HPDE6-E6E7 (cell line): Measurements from ENCODE around the gene DIP2B.
"Not testable (repeated sequence)": the region's sequence is repeated elsewhere in the genome, so short reads cannot be mapped to it uniquely, and the experiment has no call there.

ENCODE experiments used
- DNase-seq: peaks from one replicate; pipeline ENCODE4 v3.0.0; 2011; ENCODE audit warnings: missing footprints; ENCODE audit errors: extremely low spot score

The DIP2B gene

GRCh38 chr12:50518090-50518489 lies 13.3 kb downstream of the DIP2B start:
- DNase-seq: no peak

GRCh38 chr12:50519353-50519752 lies 14.6 kb downstream of the DIP2B start:
- DNase-seq: no peak

GRCh38 chr12:50520416-50521207 lies 15.8 kb downstream of the DIP2B start:
- no peak for DNase-seq

- not testable (repeated sequence) for DNase-seq
These were observed 17.0 kb downstream of the DIP2B start for GRCh38 chr12:50521781-50522180.

- no peak for DNase-seq
These were observed 19.0 kb downstream of the DIP2B start for GRCh38 chr12:50523772-50524171.

- no peak for DNase-seq
These were observed 19.8 kb downstream of the DIP2B start for GRCh38 chr12:50524621-50525020.

- no peak for DNase-seq
These were observed 20.6 kb downstream of the DIP2B start for GRCh38 chr12:50525422-50525821.

- no peak for DNase-seq
These were observed 22.6 kb downstream of the DIP2B start for GRCh38 chr12:50527359-50527726.

- no peak for DNase-seq
These were observed 24.0 kb downstream of the DIP2B start for GRCh38 chr12:50528800-50529199.

GRCh38 chr12:50529345-50529744 lies 24.6 kb downstream of the DIP2B start:
- DNase-seq: no peak

- DNase-seq: no peak
These were observed 25.7 kb downstream of the DIP2B start for GRCh38 chr12:50530532-50530931.

- no peak for DNase-seq
These were observed 28.4 kb downstream of the DIP2B start for GRCh38 chr12:50533203-50533584.

- DNase-seq: no peak
These were observed 29.2 kb downstream of the DIP2B start for GRCh38 chr12:50533971-50534370.

- DNase-seq: no peak
These were observed 32.2 kb downstream of the DIP2B start for GRCh38 chr12:50536831-50537537.

- DNase-seq: peak; percentile 60
These were observed 32.7 kb downstream of the DIP2B start for GRCh38 chr12:50537538-50537919.

- no peak for DNase-seq
These were observed 33.4 kb downstream of the DIP2B start for GRCh38 chr12:50538182-50538581.

- DNase-seq: no peak
These were observed 36.4 kb downstream of the DIP2B start for GRCh38 chr12:50541139-50541538.

- peak; percentile 81 for DNase-seq
These were observed 37.7 kb downstream of the DIP2B start for GRCh38 chr12:50542448-50542847.

GRCh38 chr12:50543188-50543587 lies 38.4 kb downstream of the DIP2B start:
- DNase-seq: not testable (repeated sequence)

GRCh38 chr12:50545213-50545612 lies 40.4 kb downstream of the DIP2B start:
- no peak for DNase-seq

- DNase-seq: no peak
These were observed 41.0 kb downstream of the DIP2B start for GRCh38 chr12:50545786-50546185.

GRCh38 chr12:50546441-50547318 lies 41.9 kb downstream of the DIP2B start:
- no peak for DNase-seq
